GM12878 (cell line): ENCODE measurements around the gene FURIN. TPM values are rescaled to one million over a fixed set of nuclear protein-coding genes. Genes with fewer than 3 reads are reported as not detected.

Source experiments
- ATAC-seq: fragments of 200-7000 bp; cut with Tn5 transposase; 3 replicates; pipeline ENCODE4 v1.9.1; 2020; ENCODE audit warnings: mild to moderate bottlenecking, moderate library complexity
- BruUV-seq: library from RNA; stranded (reverse); fragments of 400-500 nt; replicated peaks from 2 replicates; lab custom pipeline; 2021; lab: Mats Ljungman, UMichigan
- CTCF ChIA-PET: fragments of 300-600 bp; sonication (Branson Sonifier 250); formaldehyde crosslinking; extraction: SDS; loops from one replicate; lab custom pipeline; 2021; ENCODE audit warnings: inconsistent platforms; lab: Yijun Ruan, JAX
- POLR2A ChIA-PET: fragments of 350-600 bp; formaldehyde crosslinking; extraction: SDS; loops from one replicate; lab custom pipeline; 2021; ENCODE audit warnings: inconsistent platforms; lab: Charles Lee
- RAD21 ChIA-PET: fragments of 300-600 bp; sonication (Branson Sonifier 250); formaldehyde crosslinking; loops from one replicate; lab custom pipeline; 2023; ENCODE audit warnings: antibody characterized with exemption; ENCODE audit not compliant: unreplicated experiment; lab: Charles Lee
- SMC1A ChIA-PET: fragments of 300-600 bp; sonication (Branson Sonifier 250); formaldehyde crosslinking; loops from one replicate; lab custom pipeline; 2023; ENCODE audit not compliant: unreplicated experiment, uncharacterized antibody; lab: Charles Lee
- DNase-seq: peaks from one replicate; pipeline ENCODE4 v3.0.0-alpha.2; 2011; ENCODE audit warnings: low read depth, low spot score
- FAIRE-seq: peaks from 3 replicates; lab custom pipeline; 2011; peaks lifted over from hg19 to GRCh38; lab: Jason Lieb, UNC
- H2AFZ ChIP-seq: 2 replicates; pipeline ENCODE4 v1.6.0; 2011; ENCODE audit warnings: low read depth, low read length, control low read depth; ENCODE audit not compliant: control insufficient read depth
- H3K27ac ChIP-seq: 2 replicates; pipeline ENCODE4 v1.5.1; 2011; ENCODE audit warnings: control low read depth; ENCODE audit not compliant: control insufficient read depth, insufficient read depth
- H3K27me3 ChIP-seq, 2 experiments: replicated peaks in 1 of 2; 2 replicates each; pipeline versions ENCODE4 v1.6.0 to v1.6.1; 2011; ENCODE audit warnings: low read length in 1 of 2; ENCODE audit not compliant: control insufficient read depth in 2 of 2, insufficient read depth in 2 of 2
- H3K36me3 ChIP-seq, 2 experiments: 2 replicates each; pipeline ENCODE4 v1.5.1; 2011; ENCODE audit warnings: low read length in 1 of 2; ENCODE audit not compliant: control insufficient read depth in 2 of 2, insufficient read depth in 2 of 2
- H3K4me1 ChIP-seq: 2 replicates; pipeline ENCODE4 v1.6.1; 2011; ENCODE audit warnings: mild to moderate bottlenecking, low read length, moderate library complexity, mixed read lengths; ENCODE audit not compliant: control insufficient read depth, insufficient read depth
- H3K4me2 ChIP-seq: 2 replicates; pipeline ENCODE4 v1.6.0; 2011; ENCODE audit warnings: control low read depth; ENCODE audit not compliant: control insufficient read depth, insufficient read depth
- H3K4me3 ChIP-seq: fragments of 200-600 bp; sonication (generic); 2 replicates; pipeline ENCODE4 v1.5.1; 2016
- H3K79me2 ChIP-seq: 2 replicates; pipeline ENCODE4 v1.6.0; 2011; ENCODE audit warnings: low read length; ENCODE audit not compliant: control insufficient read depth, insufficient read depth
- H3K9ac ChIP-seq: 2 replicates; pipeline ENCODE4 v1.8.0; 2011; ENCODE audit warnings: low read length, control low read depth, mixed read lengths; ENCODE audit not compliant: control insufficient read depth, insufficient read depth
- H3K9me3 ChIP-seq: replicated peaks from 3 replicates; pipeline ENCODE4 v1.5.1; 2011; ENCODE audit warnings: mild to moderate bottlenecking, low read length; ENCODE audit not compliant: control insufficient read depth, insufficient read depth
- H4K20me1 ChIP-seq: 2 replicates; pipeline ENCODE4 v1.6.0; 2011; ENCODE audit not compliant: control insufficient read depth, insufficient read depth
- CHD4 ChIP-seq: fragments of 200-600 bp; sonication (generic); IDR thresholded peaks from 2 replicates; pipeline ENCODE4 v1.6.1; 2016; ENCODE audit warnings: mild to moderate bottlenecking
- FOXM1 ChIP-seq: IDR thresholded peaks from 2 replicates; pipeline ENCODE4 v1.6.1; 2012; ENCODE audit warnings: low read depth, mild to moderate bottlenecking, inconsistent platforms, low read length, moderate library complexity
- NFYA ChIP-seq: IDR thresholded peaks from 2 replicates; pipeline ENCODE4 v1.6.1; 2011; ENCODE audit warnings: low read depth, mild to moderate bottlenecking, low read length, improper control_type of control experiment, borderline replicate concordance
- TCF12 ChIP-seq: IDR thresholded peaks from 2 replicates; pipeline ENCODE4 v1.6.1; 2011; ENCODE audit warnings: low read depth, mild to moderate bottlenecking, low read length
- WGBS: methylation state at CpG from one replicate; pipeline ENCODE4 v1.1.6; 2016; ENCODE audit warnings: low lambda C conversion rate; ENCODE audit not compliant: insufficient replicate concordance, insufficient coverage; ENCODE audit errors: missing lambda C conversion rate; 5-methylcytosine and 5-hydroxymethylcytosine counted together
- in situ Hi-C: fragments of 300-500 bp; cut with MboI; formaldehyde crosslinking; loops from 9 replicates; pipeline ENCODE4 v1.14.3; 2018; ENCODE audit warnings: mixed read lengths
- intact Hi-C: fragments of 100-400 bp; cut with micrococcal nuclease; formaldehyde crosslinking; loops from one replicate; pipeline ENCODE4 v1.14.2; 2022; ENCODE audit not compliant: unreplicated experiment
- polyA plus RNA-seq, 11 experiments: library from polyadenylated mRNA; depleted of rRNA in 4 of 11; unstranded in 6 of 11; stranded (reverse) in 5 of 11; fragments of >200 nt; fragmentation: Nextera tagmentation in 4 of 11; fragmentation: Illumina TruSeq in 1 of 11; extraction: Ambion mirVana in 4 of 11; extraction: Trizol in 1 of 11; gene quantifications; 1 replicate in 1 of 11; 2 replicates in 10 of 11; pipeline versions ENCODE4 v1.2.1 to v1.2.3, GENCODE V29; 2011 to 2016; ENCODE audit warnings: inconsistent platforms in 2 of 11, missing spikeins in 2 of 11, low read depth in 1 of 11
- total RNA-seq, 4 experiments: library from RNA; depleted of rRNA in 3 of 4; stranded (reverse); fragments of >200 nt in 3 of 4; fragmentation: Illumina TruSeq in 1 of 4; extraction: Trizol in 1 of 4; gene quantifications; 2 replicates each; pipeline versions ENCODE4 v1.2.1 to v1.2.3, GENCODE V29; 2013 to 2021
- TF ChIP-seq, protein P1 (sequence below): IDR thresholded peaks from 2 replicates; pipeline ENCODE4 v1.6.1; 2011; ENCODE audit warnings: borderline replicate concordance, low read depth, mild to moderate bottlenecking, moderate library complexity, mixed read lengths, low read length; ENCODE audit not compliant: insufficient read depth; ENCODE audit errors: extremely low read length

Gene FURIN
- total and polyA plus RNA-seq, 10 of the 15 experiments (the other 5 are each of a cell fraction or from before 2014, with no cell fraction given): 0.47 to 39.9 (median 8.0) TPM

GRCh38 chr15:90844696-90845095 lies 23.7 kb upstream of the FURIN start:
- no TSS peak for BruUV-seq

More at GRCh38 chr15:90844696-90845095, 23.7 kb upstream of the FURIN start:
- no peak overlapping the region for H2AFZ ChIP-seq
- H3K9ac ChIP-seq: no peak overlapping the region
- ATAC-seq (peak; percentile 36), FAIRE-seq (peak; percentile 66), DNase-seq (no peak)
- RAD21 ChIA-PET: interaction anchor here (0.7 to 2.4 kb wide), 7 partner anchors 26 to 703 kb away, joined by 3 to 7 read pairs (median 3); no protein-coding TSS in a partner anchor
- no peaks in the 10 kb centered on the region for H3K36me3 ChIP-seq
- intact Hi-C loops: no loop called here
- WGBS: 20% methylated on average over 5 of the region's 5 CpGs
- no peak overlapping the region for H3K27ac ChIP-seq
- CTCF ChIA-PET: interaction anchor here (0.7 to 1.3 kb wide), 3 partner anchors 11 to 86 kb away, joined by 3 to 4 read pairs (median 3); no protein-coding TSS in a partner anchor
- TF ChIP-seq TCF12 (no peak), NFYA (no peak), CHD4 (no peak), FOXM1 (no peak)
- TF ChIP-seq, protein P1, sequence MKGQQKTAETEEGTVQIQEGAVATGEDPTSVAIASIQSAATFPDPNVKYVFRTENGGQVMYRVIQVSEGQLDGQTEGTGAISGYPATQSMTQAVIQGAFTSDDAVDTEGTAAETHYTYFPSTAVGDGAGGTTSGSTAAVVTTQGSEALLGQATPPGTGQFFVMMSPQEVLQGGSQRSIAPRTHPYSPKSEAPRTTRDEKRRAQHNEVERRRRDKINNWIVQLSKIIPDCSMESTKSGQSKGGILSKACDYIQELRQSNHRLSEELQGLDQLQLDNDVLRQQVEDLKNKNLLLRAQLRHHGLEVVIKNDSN: no peak
- TF ChIP-seq, all 136 proteins: peak for 0
- H3K79me2 ChIP-seq: no peaks in the 10 kb centered on the region
- H4K20me1 ChIP-seq: no peaks in the 10 kb centered on the region
- no peak overlapping the region for H3K4me3 ChIP-seq
- H3K27me3 ChIP-seq: no peaks in the 10 kb centered on the region
- H3K9me3 ChIP-seq: no peaks in the 10 kb centered on the region; the same call in 2 of the 3 replicates
- ChIA-PET SMC1A (interaction anchor here (0.6 to 2.1 kb wide), 9 partner anchors 9 to 452 kb away, joined by 3 to 8 read pairs (median 4); no protein-coding TSS in a partner anchor), POLR2A (interaction anchor here (0.6 to 1.2 kb wide), 6 partner anchors 11 to 688 kb away, joined by 3 to 5 read pairs (median 3); no protein-coding TSS in a partner anchor)
- peaks cover 14% of the 10 kb centered on the region for H3K4me1 ChIP-seq
- in situ Hi-C loops: no loop called here
- H3K4me2 ChIP-seq: no peak overlapping the region
